H9 (cell line): ENCODE data around the gene SLC1A6. TPM values are rescaled to one million over a fixed set of nuclear protein-coding genes. Genes with fewer than 3 reads are reported as not detected.

Source experiments
- DNase-seq: peaks from one replicate; pipeline ENCODE4 v3.0.0-alpha.2; 2017
- H2AFZ ChIP-seq: one replicate; pipeline ENCODE4 v1.6.1; 2013; ENCODE audit warnings: mild to moderate bottlenecking, low read length, control low read depth, moderate library complexity
- H2AK5ac ChIP-seq: 2 replicates; pipeline ENCODE4 v1.6.1; 2013; ENCODE audit warnings: low read length, control low read depth, mixed read lengths; ENCODE audit not compliant: insufficient read length
- H2BK120ac ChIP-seq: one replicate; pipeline ENCODE4 v1.6.1; 2013; ENCODE audit warnings: low read depth, mild to moderate bottlenecking, low read length, control low read depth, inconsistent platforms; ENCODE audit not compliant: poor library complexity, severe bottlenecking
- H2BK12ac ChIP-seq: 2 replicates; pipeline ENCODE4 v1.6.1; 2013; ENCODE audit warnings: low read length, control low read depth, mixed read lengths, low read depth; ENCODE audit not compliant: insufficient read length
- H2BK15ac ChIP-seq: 2 replicates; pipeline ENCODE4 v1.6.1; 2013; ENCODE audit warnings: low read depth, low read length, control low read depth
- H2BK20ac ChIP-seq: one replicate; pipeline ENCODE4 v1.6.1; 2013; ENCODE audit warnings: low read depth, mild to moderate bottlenecking, low read length, control low read depth, inconsistent platforms; ENCODE audit not compliant: poor library complexity, severe bottlenecking
- H2BK5ac ChIP-seq: 2 replicates; pipeline ENCODE4 v1.6.1; 2013; ENCODE audit warnings: low read length, control low read depth, mixed read lengths; ENCODE audit not compliant: insufficient read length
- H3K14ac ChIP-seq: 2 replicates; pipeline ENCODE4 v1.6.1; 2013; ENCODE audit warnings: low read length, control low read depth; ENCODE audit not compliant: insufficient read depth
- H3K18ac ChIP-seq: 2 replicates; pipeline ENCODE4 v1.6.1; 2013; ENCODE audit warnings: low read depth, mild to moderate bottlenecking, mixed read lengths, low read length, control low read depth; ENCODE audit not compliant: insufficient read length
- H3K23ac ChIP-seq: 2 replicates; pipeline ENCODE4 v1.6.1; 2013; ENCODE audit warnings: low read length, control low read depth, mixed read lengths, low read depth; ENCODE audit not compliant: insufficient read length
- H3K23me2 ChIP-seq: 2 replicates; pipeline ENCODE4 v1.6.1; 2013; ENCODE audit warnings: low read depth, mild to moderate bottlenecking, mixed read lengths, low read length, control low read depth; ENCODE audit not compliant: insufficient read length, poor library complexity, severe bottlenecking
- H3K27ac ChIP-seq: 2 replicates; pipeline ENCODE4 v1.5.1; 2013; ENCODE audit warnings: low read length, control low read depth, mixed read lengths, low read depth; ENCODE audit not compliant: insufficient read length
- H3K27me3 ChIP-seq: 2 replicates; pipeline ENCODE4 v1.6.1; 2013; ENCODE audit warnings: low read length, control low read depth, inconsistent platforms; ENCODE audit not compliant: insufficient read depth
- H3K4ac ChIP-seq: 2 replicates; pipeline ENCODE4 v1.6.1; 2013; ENCODE audit warnings: low read depth, mild to moderate bottlenecking, control low read depth, inconsistent platforms, low read length, moderate library complexity
- H3K4me1 ChIP-seq: 2 replicates; pipeline ENCODE4 v1.6.1; 2013; ENCODE audit warnings: low read length, control low read depth, inconsistent platforms; ENCODE audit not compliant: insufficient read depth
- H3K4me2 ChIP-seq: 2 replicates; pipeline ENCODE4 v1.6.1; 2013; ENCODE audit warnings: low read length, control low read depth, mixed read lengths; ENCODE audit not compliant: insufficient read length, insufficient read depth
- H3K56ac ChIP-seq: 2 replicates; pipeline ENCODE4 v1.6.1; 2013; ENCODE audit warnings: low read depth, mild to moderate bottlenecking, mixed read lengths, low read length, control low read depth; ENCODE audit not compliant: insufficient read length
- H3K79me1 ChIP-seq: 2 replicates; pipeline ENCODE4 v1.6.1; 2013; ENCODE audit warnings: low read depth, mild to moderate bottlenecking, moderate library complexity, low read length, control low read depth, inconsistent platforms; ENCODE audit not compliant: insufficient read depth, poor library complexity, severe bottlenecking
- H3K79me2 ChIP-seq: 2 replicates; pipeline ENCODE4 v1.6.1; 2013; ENCODE audit warnings: low read length, control low read depth, inconsistent platforms; ENCODE audit not compliant: insufficient read depth
- H3K9ac ChIP-seq: 2 replicates; pipeline ENCODE4 v1.6.1; 2013; ENCODE audit warnings: low read length, control low read depth, mixed read lengths; ENCODE audit not compliant: insufficient read length; ENCODE audit errors: extremely low read depth
- H3K9me3 ChIP-seq: one replicate; pipeline ENCODE4 v1.6.1; 2013; ENCODE audit warnings: low read depth, low read length, inconsistent platforms; ENCODE audit not compliant: control insufficient read depth
- H3T11ph ChIP-seq: one replicate; pipeline ENCODE4 v1.6.1; 2013; ENCODE audit warnings: mild to moderate bottlenecking, low read length, control low read depth, inconsistent platforms
- H4K20me1 ChIP-seq: one replicate; pipeline ENCODE4 v1.6.1; 2013; ENCODE audit not compliant: control insufficient read depth, insufficient read length, insufficient read depth
- H4K5ac ChIP-seq: 2 replicates; pipeline ENCODE4 v1.6.1; 2013; ENCODE audit warnings: low read depth, mild to moderate bottlenecking, mixed read lengths, low read length, control low read depth; ENCODE audit not compliant: insufficient read length
- H4K8ac ChIP-seq: replicated peaks from 2 replicates; pipeline ENCODE4 v1.6.1; 2013; ENCODE audit warnings: low read length, control low read depth, mixed read lengths, low read depth; ENCODE audit not compliant: insufficient read length
- H4K91ac ChIP-seq: 2 replicates; pipeline ENCODE4 v1.6.1; 2013; ENCODE audit warnings: low read depth, mild to moderate bottlenecking, moderate library complexity, mixed read lengths, low read length, control low read depth; ENCODE audit not compliant: insufficient read length
- H3K27ac Mint-ChIP-seq, 3 experiments: 2 replicates in 2 of 3; 3 replicates in 1 of 3; pipeline ENCODE4 v1.8.0; 2020 to 2021; ENCODE audit warnings: mixed read lengths in 3 of 3, mild to moderate bottlenecking in 1 of 3, moderate library complexity in 1 of 3
- H3K27me3 Mint-ChIP-seq: 2 replicates; pipeline ENCODE4 v1.8.0; 2021; ENCODE audit warnings: low read depth, mild to moderate bottlenecking, moderate library complexity, mixed read lengths
- H3K36me3 Mint-ChIP-seq, 3 experiments: 2 replicates in 2 of 3; 3 replicates in 1 of 3; pipeline ENCODE4 v1.8.0; 2020 to 2021; ENCODE audit warnings: low read depth in 3 of 3, mixed read lengths in 3 of 3; ENCODE audit not compliant: insufficient read depth in 1 of 3
- H3K4me1 Mint-ChIP-seq, 2 experiments: 2 replicates each; pipeline ENCODE4 v1.8.0; 2020; ENCODE audit warnings: mixed read lengths in 2 of 2
- H3K4me3 Mint-ChIP-seq, 2 experiments: 2 replicates in 1 of 2; 3 replicates in 1 of 2; pipeline ENCODE4 v1.8.0; 2020 to 2021; ENCODE audit warnings: mild to moderate bottlenecking in 2 of 2, mixed read lengths in 2 of 2, moderate library complexity in 1 of 2
- H3K9me3 Mint-ChIP-seq, 2 experiments: 2 replicates in 1 of 2; 3 replicates in 1 of 2; pipeline ENCODE4 v1.8.0; 2020; ENCODE audit warnings: mild to moderate bottlenecking in 2 of 2, mixed read lengths in 2 of 2, moderate library complexity in 1 of 2
- WGBS: extraction: QIAGEN DNeasy Blood & Tissue Kit; methylation state at CpG from one replicate; pipeline ENCODE4 v1.1.7; 2013; ENCODE audit warnings: missing lambda C conversion rate, low lambda C conversion rate, mixed read lengths; ENCODE audit not compliant: insufficient read length; ENCODE audit errors: extremely low coverage; 5-methylcytosine and 5-hydroxymethylcytosine counted together
- total RNA-seq: library from RNA; stranded (reverse); gene quantifications from 2 replicates; pipeline ENCODE4 v1.2.1, GENCODE V29; 2021
- TF ChIP-seq, protein P1 (sequence below): fragments of 200-600 bp; sonication (generic); conservative IDR thresholded peaks from 3 replicates; pipeline ENCODE4 v1.8.0; 2021; ENCODE audit warnings: antibody characterized with exemption, mild to moderate bottlenecking

The SLC1A6 gene
- total RNA-seq, 1 experiment from 2014 or later, result 8.3 TPM

DNA sequence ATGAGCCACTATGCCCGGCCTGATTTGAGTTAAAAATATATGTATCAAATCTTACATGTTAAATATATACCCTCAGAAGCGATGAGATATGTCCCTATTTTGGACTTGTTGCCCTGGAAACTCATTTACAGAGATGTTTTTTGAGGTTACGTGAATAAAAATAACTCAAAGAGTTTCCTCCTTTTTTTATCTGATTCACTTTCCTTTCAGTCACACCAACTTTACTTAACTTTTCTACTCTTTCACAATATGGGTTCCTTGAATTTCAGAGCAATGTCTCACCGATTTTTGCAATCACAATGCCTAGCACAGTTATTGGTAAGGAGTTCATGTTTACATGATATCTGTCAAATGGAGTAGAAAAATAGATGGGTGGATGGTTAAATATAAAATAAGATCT lies 36.1 kb downstream of the SLC1A6 start:
- no peak overlapping the region for H4K8ac ChIP-seq

More for the DNA sequence above, 36.1 kb downstream of the SLC1A6 start:
- no peak for DNase-seq
- H3K4ac ChIP-seq, result no peak overlapping the region
- no peak overlapping the region for H3T11ph ChIP-seq
- no peak overlapping the region for H3K18ac ChIP-seq
- peaks cover 45 to 88% of the 10 kb centered on the region in 2 experiments for H3K9me3 Mint-ChIP-seq
- no peak overlapping the region for H2BK12ac ChIP-seq
- TF ChIP-seq, protein P1, sequence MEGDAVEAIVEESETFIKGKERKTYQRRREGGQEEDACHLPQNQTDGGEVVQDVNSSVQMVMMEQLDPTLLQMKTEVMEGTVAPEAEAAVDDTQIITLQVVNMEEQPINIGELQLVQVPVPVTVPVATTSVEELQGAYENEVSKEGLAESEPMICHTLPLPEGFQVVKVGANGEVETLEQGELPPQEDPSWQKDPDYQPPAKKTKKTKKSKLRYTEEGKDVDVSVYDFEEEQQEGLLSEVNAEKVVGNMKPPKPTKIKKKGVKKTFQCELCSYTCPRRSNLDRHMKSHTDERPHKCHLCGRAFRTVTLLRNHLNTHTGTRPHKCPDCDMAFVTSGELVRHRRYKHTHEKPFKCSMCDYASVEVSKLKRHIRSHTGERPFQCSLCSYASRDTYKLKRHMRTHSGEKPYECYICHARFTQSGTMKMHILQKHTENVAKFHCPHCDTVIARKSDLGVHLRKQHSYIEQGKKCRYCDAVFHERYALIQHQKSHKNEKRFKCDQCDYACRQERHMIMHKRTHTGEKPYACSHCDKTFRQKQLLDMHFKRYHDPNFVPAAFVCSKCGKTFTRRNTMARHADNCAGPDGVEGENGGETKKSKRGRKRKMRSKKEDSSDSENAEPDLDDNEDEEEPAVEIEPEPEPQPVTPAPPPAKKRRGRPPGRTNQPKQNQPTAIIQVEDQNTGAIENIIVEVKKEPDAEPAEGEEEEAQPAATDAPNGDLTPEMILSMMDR, result no peak
- no CpG with 5 or more reads among the region's 4 CpGs for WGBS
- no peak overlapping the region for H3K4me2 ChIP-seq
- H3K23me2 ChIP-seq, result no peaks in the 10 kb centered on the region
- H3K23ac ChIP-seq, result no peak overlapping the region
- no peak overlapping the region for H2BK5ac ChIP-seq
- no peaks in the 10 kb centered on the region for H4K20me1 ChIP-seq
- no peaks in the 10 kb centered on the region for H3K79me1 ChIP-seq
- no peak overlapping the region for H3K9ac ChIP-seq
- H2BK120ac ChIP-seq, result no peak overlapping the region
- no peak overlapping the region for H2BK20ac ChIP-seq
- H3K4me3 Mint-ChIP-seq, result no peak overlapping the region
- no peak overlapping the region for H2BK15ac ChIP-seq
- H3K27me3 Mint-ChIP-seq, result no peaks in the 10 kb centered on the region; the same call in 1 of the 2 replicates
- no peak overlapping the region for H4K91ac ChIP-seq
- H3K9me3 ChIP-seq, result no peaks in the 10 kb centered on the region
- no peak overlapping the region for H3K27ac Mint-ChIP-seq
- no peak overlapping the region for H3K56ac ChIP-seq
- no peak overlapping the region for H3K14ac ChIP-seq
- peaks cover 1 to 24% (median 13%) of the 10 kb centered on the region in 3 experiments; a peak in 4 of 7 replicates for H3K36me3 Mint-ChIP-seq
- no peak overlapping the region for H2AK5ac ChIP-seq
- H2AFZ ChIP-seq, result no peak overlapping the region
- no peaks in the 10 kb centered on the region for H3K79me2 ChIP-seq
- H3K27me3 ChIP-seq, result no peaks in the 10 kb centered on the region; the same call in 1 of the 2 replicates
- no peaks in the 10 kb centered on the region for H3K4me1 Mint-ChIP-seq
- no peaks in the 10 kb centered on the region for H3K4me1 ChIP-seq
- H4K5ac ChIP-seq, result no peak overlapping the region
- no peak overlapping the region for H3K27ac ChIP-seq
